Right lobe of liver (tissue), 6 donors: ENCODE measurements around the gene TLL1. TPM values are rescaled to one million over a fixed set of nuclear protein-coding genes. Genes with fewer than 3 reads are reported as not detected.

Source experiments
- ATAC-seq, 4 donors: fragments of 200-7000 bp; cut with Tn5 transposase; one replicate each; pipeline ENCODE4 v1.9.1; 2020; ENCODE audit warnings: mild to moderate bottlenecking in 4 of 4, moderate library complexity in 4 of 4
- DNase-seq, 3 donors: peaks; one replicate each; pipeline ENCODE4 v3.0.0-alpha.2; 2020
- H3K27ac ChIP-seq, 3 donors: fragments of 200-600 bp; one replicate each; pipeline ENCODE4 v1.8.0; 2022
- H3K27me3 ChIP-seq, 2 donors: fragments of 200-600 bp; one replicate each; pipeline ENCODE4 v1.8.0; 2022
- H3K36me3 ChIP-seq, 4 donors: fragments of 200-600 bp; sonication (generic) in 1 of 4; one replicate each; pipeline versions ENCODE4 v1.5.1 to v1.8.0; 2017 to 2022; ENCODE audit warnings: control low read depth in 1 of 4
- H3K4me1 ChIP-seq, 4 donors: fragments of 200-600 bp; sonication (generic) in 1 of 4; one replicate each; pipeline versions ENCODE4 v1.5.1 to v1.8.0; 2017 to 2022; ENCODE audit warnings: control low read depth in 1 of 4
- H3K4me3 ChIP-seq, 3 donors: fragments of 200-600 bp; one replicate each; pipeline ENCODE4 v1.8.0; 2022
- H3K9me3 ChIP-seq, 4 donors: fragments of 200-600 bp; sonication (generic) in 1 of 4; one replicate each; pipeline versions ENCODE4 v1.5.1 to v1.8.0; 2017 to 2022; ENCODE audit warnings: control low read depth in 1 of 4
- POLR2A ChIP-seq: fragments of 450-650 bp; IDR thresholded peaks from one replicate; pipeline ENCODE4 v1.6.1; 2017; ENCODE audit warnings: antibody characterized with exemption, mild to moderate bottlenecking
- WGBS: methylation state at CpG from one replicate; pipeline ENCODE4 v1.1.6; 2018; ENCODE audit warnings: low coverage, low lambda C conversion rate; ENCODE audit not compliant: insufficient coverage; ENCODE audit errors: missing lambda C conversion rate; 5-methylcytosine and 5-hydroxymethylcytosine counted together
- intact Hi-C, 2 donors: fragments of 100-400 bp; cut with DNase I; formaldehyde crosslinking; loops; one replicate each; pipeline versions ENCODE4 v1.11.2 to v1.14.1; 2022
- total RNA-seq, 6 experiments: library from RNA; depleted of rRNA in 2 of 6; stranded (reverse); fragments of >200 nt in 2 of 6; fragmentation: NEBNext Ultra II Directional in 3 of 6; extraction: Animal tissue kit (Norgen Biotek cat#: 25700) in 3 of 6; gene quantifications; one replicate each; pipeline versions ENCODE4 v1.1.0 to v1.2.4, GENCODE V29; 2016 to 2023
- TF ChIP-seq, protein P1 (sequence below), 4 donors: fragments of 200-600 bp in 3 of 4; fragments of 450-650 bp in 1 of 4; IDR thresholded peaks; one replicate each; pipeline versions ENCODE4 v1.5.1 to v1.8.0; 2016 to 2022; ENCODE audit warnings: antibody characterized with exemption in 4 of 4, mild to moderate bottlenecking in 2 of 4
- donor health status: DM: no; HTN: yes; CAD: no.
- donor health status: DM: no; HTN: no; CAD: no.
- donor health status: DM: no; HTN: no; CAD: no.
- donor health status: DM: no; HTN: yes; CAD: no.
- donor health status: DM: no; HTN: yes; CAD: no.

TLL1 gene
- total RNA-seq, 6 experiments from 2014 or later: 0.15 to 0.34 (median 0.26) TPM

DNA sequence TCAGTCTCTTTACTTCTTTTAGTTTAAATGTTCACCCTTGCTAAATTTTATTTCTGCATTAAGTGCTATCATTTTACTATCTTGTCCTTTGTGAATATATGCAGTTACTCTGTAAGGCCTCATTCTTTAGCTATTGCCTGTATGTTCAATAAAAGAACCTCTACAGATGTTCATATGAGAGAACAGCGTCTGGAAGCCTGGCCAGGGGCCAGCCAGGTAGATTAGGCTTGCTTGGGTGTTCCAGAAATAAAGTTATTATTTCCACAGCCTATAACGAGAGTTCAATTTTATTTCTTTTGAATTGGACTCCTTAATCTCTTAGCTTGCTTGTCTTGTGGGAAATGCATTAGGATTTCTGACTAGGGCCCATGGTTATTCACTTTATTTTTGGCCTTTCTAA, 214.5 kb downstream of the TLL1 start:
- H3K36me3 ChIP-seq: no peaks in the 10 kb centered on the region
- TF ChIP-seq POLR2A: no peak
- TF ChIP-seq, protein P1, sequence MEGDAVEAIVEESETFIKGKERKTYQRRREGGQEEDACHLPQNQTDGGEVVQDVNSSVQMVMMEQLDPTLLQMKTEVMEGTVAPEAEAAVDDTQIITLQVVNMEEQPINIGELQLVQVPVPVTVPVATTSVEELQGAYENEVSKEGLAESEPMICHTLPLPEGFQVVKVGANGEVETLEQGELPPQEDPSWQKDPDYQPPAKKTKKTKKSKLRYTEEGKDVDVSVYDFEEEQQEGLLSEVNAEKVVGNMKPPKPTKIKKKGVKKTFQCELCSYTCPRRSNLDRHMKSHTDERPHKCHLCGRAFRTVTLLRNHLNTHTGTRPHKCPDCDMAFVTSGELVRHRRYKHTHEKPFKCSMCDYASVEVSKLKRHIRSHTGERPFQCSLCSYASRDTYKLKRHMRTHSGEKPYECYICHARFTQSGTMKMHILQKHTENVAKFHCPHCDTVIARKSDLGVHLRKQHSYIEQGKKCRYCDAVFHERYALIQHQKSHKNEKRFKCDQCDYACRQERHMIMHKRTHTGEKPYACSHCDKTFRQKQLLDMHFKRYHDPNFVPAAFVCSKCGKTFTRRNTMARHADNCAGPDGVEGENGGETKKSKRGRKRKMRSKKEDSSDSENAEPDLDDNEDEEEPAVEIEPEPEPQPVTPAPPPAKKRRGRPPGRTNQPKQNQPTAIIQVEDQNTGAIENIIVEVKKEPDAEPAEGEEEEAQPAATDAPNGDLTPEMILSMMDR (IDR thresholded peaks at IDR 0.05): no peak
- H3K4me1 ChIP-seq: no peaks in the 10 kb centered on the region
- DNase-seq (no peak), ATAC-seq (no peak)
- H3K4me3 ChIP-seq: no peak overlapping the region
- H3K9me3 ChIP-seq: no peaks in the 10 kb centered on the region
- no peak overlapping the region for H3K27ac ChIP-seq
- no peaks in the 10 kb centered on the region for H3K27me3 ChIP-seq
- intact Hi-C loops: no loop called here
- WGBS: 77% methylated on average over 2 of the region's 2 CpGs

DNA sequence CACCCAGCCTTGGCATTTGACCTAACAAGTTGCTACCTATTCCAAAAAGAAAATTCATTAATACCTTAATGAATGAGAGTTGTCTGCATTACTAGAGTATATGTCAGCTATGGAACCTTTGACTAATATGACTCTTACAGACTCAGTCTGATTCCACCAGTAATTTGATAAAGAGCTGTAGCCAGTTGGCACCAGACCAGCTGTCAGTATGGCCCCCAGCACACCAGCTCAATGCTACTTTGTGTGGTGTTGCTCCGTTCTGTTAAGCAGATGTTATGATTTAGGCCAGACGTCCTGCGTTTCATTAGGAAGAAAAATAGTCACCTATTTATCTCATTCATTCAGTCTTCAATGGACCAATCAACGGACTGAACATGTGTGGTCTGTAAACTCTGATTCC, 215.5 kb downstream of the TLL1 start:
- no peak overlapping the region for H3K4me3 ChIP-seq
- DNase-seq (no peak), ATAC-seq (no peak)
- intact Hi-C loops: no loop called here
- no peaks in the 10 kb centered on the region for H3K9me3 ChIP-seq
- H3K36me3 ChIP-seq: no peaks in the 10 kb centered on the region
- WGBS: 36% methylated on average over 4 of the region's 4 CpGs
- no peaks in the 10 kb centered on the region for H3K27me3 ChIP-seq
- no peaks in the 10 kb centered on the region for H3K4me1 ChIP-seq
- no peak overlapping the region for H3K27ac ChIP-seq
- TF ChIP-seq POLR2A: no peak
- TF ChIP-seq, protein P1 (IDR thresholded peaks at IDR 0.05): no peak

DNA sequence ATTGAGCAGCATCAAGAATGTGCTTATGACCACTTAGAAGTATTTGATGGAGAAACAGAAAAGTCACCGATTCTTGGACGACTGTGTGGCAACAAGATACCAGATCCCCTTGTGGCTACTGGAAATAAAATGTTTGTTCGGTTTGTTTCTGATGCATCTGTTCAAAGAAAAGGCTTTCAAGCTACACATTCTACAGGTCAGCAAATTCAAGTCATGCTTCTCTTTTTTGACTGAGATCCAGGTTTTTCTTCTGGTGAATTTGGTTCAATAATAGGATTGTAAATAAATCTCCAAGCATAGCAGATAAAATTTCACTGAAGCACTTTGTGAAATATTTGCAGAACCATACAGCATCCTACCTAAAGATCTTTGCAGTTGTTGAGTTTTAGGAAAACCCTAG, 218.1 kb downstream of the TLL1 start:
- no peak for ATAC-seq
- intact Hi-C loops: loop anchor here (5.0 to 10.0 kb wide), 2 partner anchors 549 to 556 kb away; no protein-coding TSS in a partner anchor

DNA sequence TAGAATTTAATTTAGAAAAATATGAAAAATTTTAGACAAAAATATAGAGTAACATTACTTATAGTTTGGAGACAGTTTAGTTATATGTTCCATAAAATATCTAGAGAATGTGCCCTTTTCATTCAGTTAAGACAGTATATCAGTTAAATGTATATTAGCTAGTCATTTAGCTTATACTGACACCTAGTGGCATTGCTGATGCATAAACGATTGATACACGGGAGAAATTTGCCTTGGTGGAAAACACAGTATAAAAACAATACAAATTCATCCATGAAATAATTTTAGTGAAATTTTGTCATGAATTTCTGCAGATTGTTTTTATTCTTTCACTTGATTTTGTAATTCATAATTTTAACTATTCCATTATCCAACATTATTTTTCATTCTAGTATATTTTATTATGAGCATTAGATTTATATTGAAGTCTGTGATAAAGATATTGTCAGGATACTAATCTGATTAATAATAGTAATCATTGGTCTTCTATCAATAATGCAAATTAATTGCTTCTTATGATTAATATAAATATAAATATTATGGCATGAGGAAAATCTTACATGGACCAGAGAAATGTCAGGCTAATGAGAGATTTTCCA, 219.0 kb downstream of the TLL1 start:
- intact Hi-C loops: loop anchor here (5.0 to 10.0 kb wide), 2 partner anchors 550 to 557 kb away; no protein-coding TSS in a partner anchor
- H3K4me1 ChIP-seq: no peaks in the 10 kb centered on the region
- TF ChIP-seq, protein P1 (IDR thresholded peaks at IDR 0.05): peak; percentile 66 to 76 (median 68)
- no peak for TF ChIP-seq POLR2A
- no peak overlapping the region for H3K4me3 ChIP-seq
- WGBS: 0% methylated on average over 2 of the region's 2 CpGs
- ATAC-seq (peak; percentile 70 to 82 (median 74)), DNase-seq (no peak)
- no peaks in the 10 kb centered on the region for H3K36me3 ChIP-seq
- H3K9me3 ChIP-seq: no peaks in the 10 kb centered on the region
- no peak overlapping the region for H3K27ac ChIP-seq
- no peaks in the 10 kb centered on the region for H3K27me3 ChIP-seq

More for the DNA sequence above, 218.1 kb downstream of the TLL1 start:
- no peak overlapping the region for H3K27ac ChIP-seq
- WGBS: 41% methylated on average over 3 of the region's 3 CpGs
- no peaks in the 10 kb centered on the region for H3K27me3 ChIP-seq
- no peak for DNase-seq
- no peak overlapping the region for H3K4me3 ChIP-seq
- no peak for TF ChIP-seq POLR2A
- TF ChIP-seq, protein P1 (IDR thresholded peaks at IDR 0.05): no peak
- H3K4me1 ChIP-seq: no peaks in the 10 kb centered on the region
- H3K36me3 ChIP-seq: no peaks in the 10 kb centered on the region
- no peaks in the 10 kb centered on the region for H3K9me3 ChIP-seq
